GM12878 (cell line): Measurements from ENCODE around the gene LANCL3. TPM values are rescaled to one million over a fixed set of nuclear protein-coding genes. Genes with fewer than 3 reads are reported as not detected.

ENCODE experiments used
- ATAC-seq: fragments of 200-7000 bp; cut with Tn5 transposase; 3 replicates; pipeline ENCODE4 v1.9.1; 2020; ENCODE audit warnings: mild to moderate bottlenecking, moderate library complexity
- BruUV-seq: library from RNA; stranded (reverse); fragments of 400-500 nt; replicated peaks from 2 replicates; lab custom pipeline; 2021; lab: Mats Ljungman, UMichigan
- CTCF ChIA-PET: fragments of 300-600 bp; sonication (Branson Sonifier 250); formaldehyde crosslinking; extraction: SDS; loops from one replicate; lab custom pipeline; 2021; ENCODE audit warnings: inconsistent platforms; lab: Yijun Ruan, JAX
- POLR2A ChIA-PET: fragments of 350-600 bp; formaldehyde crosslinking; extraction: SDS; loops from one replicate; lab custom pipeline; 2021; ENCODE audit warnings: inconsistent platforms; lab: Charles Lee
- RAD21 ChIA-PET: fragments of 300-600 bp; sonication (Branson Sonifier 250); formaldehyde crosslinking; loops from one replicate; lab custom pipeline; 2023; ENCODE audit warnings: antibody characterized with exemption; ENCODE audit not compliant: unreplicated experiment; lab: Charles Lee
- SMC1A ChIA-PET: fragments of 300-600 bp; sonication (Branson Sonifier 250); formaldehyde crosslinking; loops from one replicate; lab custom pipeline; 2023; ENCODE audit not compliant: unreplicated experiment, uncharacterized antibody; lab: Charles Lee
- DNase-seq: peaks from one replicate; pipeline ENCODE4 v3.0.0-alpha.2; 2011; ENCODE audit warnings: low read depth, low spot score
- FAIRE-seq: peaks from 3 replicates; lab custom pipeline; 2011; peaks lifted over from hg19 to GRCh38; lab: Jason Lieb, UNC
- H2AFZ ChIP-seq: 2 replicates; pipeline ENCODE4 v1.6.0; 2011; ENCODE audit warnings: low read depth, low read length, control low read depth; ENCODE audit not compliant: control insufficient read depth
- H3K27ac ChIP-seq: 2 replicates; pipeline ENCODE4 v1.5.1; 2011; ENCODE audit warnings: control low read depth; ENCODE audit not compliant: control insufficient read depth, insufficient read depth
- H3K27me3 ChIP-seq, 2 experiments: replicated peaks in 1 of 2; 2 replicates each; pipeline versions ENCODE4 v1.6.0 to v1.6.1; 2011; ENCODE audit warnings: low read length in 1 of 2; ENCODE audit not compliant: control insufficient read depth in 2 of 2, insufficient read depth in 2 of 2
- H3K36me3 ChIP-seq, 2 experiments: 2 replicates each; pipeline ENCODE4 v1.5.1; 2011; ENCODE audit warnings: low read length in 1 of 2; ENCODE audit not compliant: control insufficient read depth in 2 of 2, insufficient read depth in 2 of 2
- H3K4me1 ChIP-seq: 2 replicates; pipeline ENCODE4 v1.6.1; 2011; ENCODE audit warnings: mild to moderate bottlenecking, low read length, moderate library complexity, mixed read lengths; ENCODE audit not compliant: control insufficient read depth, insufficient read depth
- H3K4me2 ChIP-seq: 2 replicates; pipeline ENCODE4 v1.6.0; 2011; ENCODE audit warnings: control low read depth; ENCODE audit not compliant: control insufficient read depth, insufficient read depth
- H3K4me3 ChIP-seq: fragments of 200-600 bp; sonication (generic); 2 replicates; pipeline ENCODE4 v1.5.1; 2016
- H3K79me2 ChIP-seq: 2 replicates; pipeline ENCODE4 v1.6.0; 2011; ENCODE audit warnings: low read length; ENCODE audit not compliant: control insufficient read depth, insufficient read depth
- H3K9ac ChIP-seq: 2 replicates; pipeline ENCODE4 v1.8.0; 2011; ENCODE audit warnings: low read length, control low read depth, mixed read lengths; ENCODE audit not compliant: control insufficient read depth, insufficient read depth
- H3K9me3 ChIP-seq: replicated peaks from 3 replicates; pipeline ENCODE4 v1.5.1; 2011; ENCODE audit warnings: mild to moderate bottlenecking, low read length; ENCODE audit not compliant: control insufficient read depth, insufficient read depth
- H4K20me1 ChIP-seq: 2 replicates; pipeline ENCODE4 v1.6.0; 2011; ENCODE audit not compliant: control insufficient read depth, insufficient read depth
- ATF7 ChIP-seq: fragments of 450-650 bp; IDR thresholded peaks from 2 replicates; pipeline ENCODE4 v1.6.1; 2016; ENCODE audit warnings: low read depth, mild to moderate bottlenecking
- BRCA1 ChIP-seq: IDR thresholded peaks from 2 replicates; pipeline ENCODE4 v1.6.1; 2011; ENCODE audit warnings: low read depth, low read length, improper control_type of control experiment
- HDGF ChIP-seq: fragments of 450-650 bp; IDR thresholded peaks from 2 replicates; pipeline ENCODE4 v1.6.1; 2016; ENCODE audit warnings: antibody characterized with exemption
- KAT2A ChIP-seq: conservative IDR thresholded peaks from 2 replicates; pipeline ENCODE4 v1.6.1; 2011; ENCODE audit warnings: low read depth, low read length; ENCODE audit not compliant: control insufficient read depth
- LARP7 ChIP-seq: fragments of 450-650 bp; IDR thresholded peaks from 2 replicates; pipeline ENCODE4 v1.6.1; 2017; ENCODE audit warnings: mild to moderate bottlenecking
- PAX5 ChIP-seq: IDR thresholded peaks from 2 replicates; pipeline ENCODE4 v1.6.1; 2011; ENCODE audit warnings: low read depth, low read length, borderline replicate concordance
- RB1 ChIP-seq: fragments of 450-650 bp; formaldehyde crosslinking; IDR thresholded peaks from 2 replicates; pipeline ENCODE4 v1.6.1; 2017; ENCODE audit warnings: mild to moderate bottlenecking, borderline replicate concordance
- RBBP5 ChIP-seq: fragments of 200-600 bp; sonication (generic); conservative IDR thresholded peaks from 2 replicates; pipeline ENCODE4 v1.6.1; 2016
- RCOR1 ChIP-seq: conservative IDR thresholded peaks from 2 replicates; pipeline ENCODE4 v1.6.1; 2012; ENCODE audit warnings: low read depth, low read length, improper control_type of control experiment
- RELA ChIP-seq: fragments of 450-650 bp; IDR thresholded peaks from 2 replicates; pipeline ENCODE4 v1.8.0; 2014; ENCODE audit warnings: borderline replicate concordance; ENCODE audit not compliant: partially characterized antibody
- WGBS: methylation state at CpG from one replicate; pipeline ENCODE4 v1.1.6; 2016; ENCODE audit warnings: low lambda C conversion rate; ENCODE audit not compliant: insufficient replicate concordance, insufficient coverage; ENCODE audit errors: missing lambda C conversion rate; 5-methylcytosine and 5-hydroxymethylcytosine counted together
- in situ Hi-C: fragments of 300-500 bp; cut with MboI; formaldehyde crosslinking; loops from 9 replicates; pipeline ENCODE4 v1.14.3; 2018; ENCODE audit warnings: mixed read lengths
- intact Hi-C: fragments of 100-400 bp; cut with micrococcal nuclease; formaldehyde crosslinking; loops from one replicate; pipeline ENCODE4 v1.14.2; 2022; ENCODE audit not compliant: unreplicated experiment
- polyA plus RNA-seq, 11 experiments: library from polyadenylated mRNA; depleted of rRNA in 4 of 11; unstranded in 6 of 11; stranded (reverse) in 5 of 11; fragments of >200 nt; fragmentation: Nextera tagmentation in 4 of 11; fragmentation: Illumina TruSeq in 1 of 11; extraction: Ambion mirVana in 4 of 11; extraction: Trizol in 1 of 11; gene quantifications; 1 replicate in 1 of 11; 2 replicates in 10 of 11; pipeline versions ENCODE4 v1.2.1 to v1.2.3, GENCODE V29; 2011 to 2016; ENCODE audit warnings: inconsistent platforms in 2 of 11, missing spikeins in 2 of 11, low read depth in 1 of 11
- total RNA-seq, 4 experiments: library from RNA; depleted of rRNA in 3 of 4; stranded (reverse); fragments of >200 nt in 3 of 4; fragmentation: Illumina TruSeq in 1 of 4; extraction: Trizol in 1 of 4; gene quantifications; 2 replicates each; pipeline versions ENCODE4 v1.2.1 to v1.2.3, GENCODE V29; 2013 to 2021
- TF ChIP-seq, protein P1 (sequence below): fragments of 450-650 bp; IDR thresholded peaks from 2 replicates; pipeline ENCODE4 v1.6.1; 2017; ENCODE audit warnings: borderline replicate concordance

The LANCL3 gene
- total and polyA plus RNA-seq, 10 of the 15 experiments (the other 5 are each of a cell fraction or from before 2014, with no cell fraction given), result not detected

DNA sequence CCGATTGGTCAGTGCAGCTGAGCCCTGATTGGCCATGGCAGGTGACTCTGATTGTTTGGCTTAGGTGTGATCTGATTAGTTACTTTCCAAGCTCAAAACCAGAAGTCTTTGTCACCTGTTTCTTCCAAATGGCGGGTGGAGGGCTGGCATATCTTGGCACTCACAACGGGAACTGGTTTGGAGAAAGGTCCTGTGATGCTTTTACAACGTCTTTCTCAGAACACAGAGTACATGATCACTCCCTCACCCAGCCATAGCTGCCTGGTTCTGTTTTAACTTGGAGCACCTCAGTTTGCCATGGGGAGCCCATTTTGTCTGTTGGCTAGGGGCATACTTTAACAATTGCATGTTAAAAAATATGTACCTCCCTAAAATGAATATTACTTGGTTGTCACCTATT lies 101.1 kb downstream of the LANCL3 start:
- Histone ChIP-seq H3K27ac (no peak overlapping the region), H3K9me3 (no peaks in the 10 kb centered on the region), H3K4me2 (no peak overlapping the region), H3K4me1 (0 out of 2 replicates have a peak, but pooled peaks cover 2% of the 10 kb centered on the region), H3K27me3 (no peaks in the 10 kb centered on the region; a peak in 1 of 4 replicates), H3K4me3 (no peak overlapping the region), H3K79me2 (no peaks in the 10 kb centered on the region), H2AFZ (no peak overlapping the region), H3K9ac (no peak overlapping the region), H4K20me1 (no peaks in the 10 kb centered on the region), H3K36me3 (no peaks in the 10 kb centered on the region)
- in situ Hi-C loops, result no loop called here
- TF ChIP-seq RCOR1 (no peak), KAT2A (no peak), PAX5 (no peak), LARP7 (no peak), RB1 (no peak), RELA (no peak), BRCA1 (no peak), RBBP5 (no peak), ATF7 (no peak), HDGF (no peak)
- TF ChIP-seq, protein P1, sequence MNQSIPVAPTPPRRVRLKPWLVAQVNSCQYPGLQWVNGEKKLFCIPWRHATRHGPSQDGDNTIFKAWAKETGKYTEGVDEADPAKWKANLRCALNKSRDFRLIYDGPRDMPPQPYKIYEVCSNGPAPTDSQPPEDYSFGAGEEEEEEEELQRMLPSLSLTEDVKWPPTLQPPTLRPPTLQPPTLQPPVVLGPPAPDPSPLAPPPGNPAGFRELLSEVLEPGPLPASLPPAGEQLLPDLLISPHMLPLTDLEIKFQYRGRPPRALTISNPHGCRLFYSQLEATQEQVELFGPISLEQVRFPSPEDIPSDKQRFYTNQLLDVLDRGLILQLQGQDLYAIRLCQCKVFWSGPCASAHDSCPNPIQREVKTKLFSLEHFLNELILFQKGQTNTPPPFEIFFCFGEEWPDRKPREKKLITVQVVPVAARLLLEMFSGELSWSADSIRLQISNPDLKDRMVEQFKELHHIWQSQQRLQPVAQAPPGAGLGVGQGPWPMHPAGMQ, result no peak
- ChIA-PET RAD21 (no interaction called here), CTCF (no interaction called here), SMC1A (no interaction called here), POLR2A (no interaction called here)
- intact Hi-C loops, result no loop called here
- no peak for ATAC-seq
- 2% methylated on average over 4 of the region's 4 CpGs for WGBS
- no TSS peak for BruUV-seq
- no peak for DNase-seq
- FAIRE-seq, result no peak
